NCI-H1417 (cell line): ENCODE data around the gene OPN5.

Experiments
- DNase-seq, 3 experiments: peaks; one replicate each; lab custom pipeline; 2025; lab: John Stamatoyannopoulos, UW

The OPN5 gene

GRCh38 chr6:47788498-47788884 is 6.7 kb downstream of the OPN5 start:
- DNase-seq: no peak

- DNase-seq: peak in 1 of 3 experiments; percentile 6
Observed at GRCh38 chr6:47789553-47789952, 7.7 kb downstream of the OPN5 start.

- DNase-seq: no peak
Observed at GRCh38 chr6:47792216-47792733, 10.4 kb downstream of the OPN5 start.

GRCh38 chr6:47794577-47795135 is 12.8 kb downstream of the OPN5 start:
- DNase-seq: no peak

- no peak for DNase-seq
Observed at GRCh38 chr6:47801984-47802383, 20.2 kb downstream of the OPN5 start.

- DNase-seq: no peak
Observed at GRCh38 chr6:47804821-47805220, 23.0 kb downstream of the OPN5 start.

GRCh38 chr6:47809873-47810272 is 28.0 kb downstream of the OPN5 start:
- DNase-seq: no peak

- DNase-seq: no peak
Observed at GRCh38 chr6:47810885-47811284, 29.1 kb downstream of the OPN5 start.

- no peak for DNase-seq
Observed at GRCh38 chr6:47811443-47811842, 29.6 kb downstream of the OPN5 start.

- DNase-seq: no peak
Observed at GRCh38 chr6:47817749-47818148, 35.9 kb downstream of the OPN5 start.

GRCh38 chr6:47819461-47819860 is 37.6 kb downstream of the OPN5 start:
- peak in 1 of 3 experiments; percentile 5 for DNase-seq

- no peak for DNase-seq
Observed at GRCh38 chr6:47822856-47823554, 41.2 kb downstream of the OPN5 start.

- no peak for DNase-seq
Observed at GRCh38 chr6:47832386-47833100, 50.7 kb downstream of the OPN5 start.

GRCh38 chr6:47834196-47834595 is 52.4 kb downstream of the OPN5 start:
- no peak for DNase-seq

- DNase-seq: no peak
Observed at GRCh38 chr6:47836046-47836445, 54.2 kb downstream of the OPN5 start.

- no peak for DNase-seq
Observed at GRCh38 chr6:47836639-47837038, 54.8 kb downstream of the OPN5 start.

GRCh38 chr6:47839645-47840044 is 57.8 kb downstream of the OPN5 start:
- no peak for DNase-seq

GRCh38 chr6:47844881-47845280 is 63.0 kb downstream of the OPN5 start:
- no peak for DNase-seq

- no peak for DNase-seq
Observed at GRCh38 chr6:47846752-47847151, 64.9 kb downstream of the OPN5 start.

GRCh38 chr6:47851091-47851490 is 69.3 kb downstream of the OPN5 start:
- peak in 1 of 3 experiments; percentile 9 for DNase-seq

- DNase-seq: peak in 1 of 3 experiments; percentile 4
Observed at GRCh38 chr6:47852727-47853126, 70.9 kb downstream of the OPN5 start.

- DNase-seq: no peak
Observed at GRCh38 chr6:47853766-47854165, 71.9 kb downstream of the OPN5 start.

- peak in 1 of 3 experiments; percentile 17 for DNase-seq
Observed at GRCh38 chr6:47854971-47855370, 73.1 kb downstream of the OPN5 start.
